HepG2 (cell line): ENCODE data around the gene SNAPC4. TPM values are rescaled to one million over a fixed set of nuclear protein-coding genes. Genes with fewer than 3 reads are reported as not detected.

Experiments
- ATAD3A ChIP-seq: sonication (generic); formaldehyde crosslinking; IDR thresholded peaks from 2 replicates; pipeline ENCODE4 v1.4.0; 2020; ENCODE audit warnings: missing genetic modification reagents
- FOXA3 ChIP-seq: IDR thresholded peaks from 2 replicates; pipeline ENCODE4 v1.6.1; 2016; ENCODE audit warnings: missing genetic modification reagents, missing compliant biosample characterization
- HCFC1 ChIP-seq: fragments of 150-350 bp; IDR thresholded peaks from 2 replicates; pipeline ENCODE4 v1.6.1; 2014; ENCODE audit warnings: low read depth, low read length
- HHEX ChIP-seq: IDR thresholded peaks from 2 replicates; pipeline ENCODE4 v1.6.1; 2016; ENCODE audit warnings: control low read depth
- KDM1A ChIP-seq: IDR thresholded peaks from 2 replicates; pipeline ENCODE4 v1.6.1; 2016; ENCODE audit warnings: missing compliant biosample characterization
- MXI1 ChIP-seq: IDR thresholded peaks from 3 replicates; pipeline ENCODE4 v1.6.1; 2012; ENCODE audit warnings: low read depth, low read length, inconsistent platforms, borderline replicate concordance
- NR2F2 ChIP-seq: IDR thresholded peaks from 2 replicates; pipeline ENCODE4 v1.6.1; 2012; ENCODE audit warnings: low read depth, inconsistent platforms, borderline replicate concordance
- RBFOX2 ChIP-seq: fragments of 200-400 bp; formaldehyde crosslinking; IDR thresholded peaks from 2 replicates; pipeline ENCODE4 v1.6.1; 2017; ENCODE audit warnings: low read depth, mild to moderate bottlenecking, low read length
- SMAD1 ChIP-seq: sonication (generic); formaldehyde crosslinking; IDR thresholded peaks from 2 replicates; pipeline ENCODE4 v1.4.0; 2020; ENCODE audit warnings: missing genetic modification reagents, low read depth, mild to moderate bottlenecking, borderline replicate concordance
- SP2 ChIP-seq: sonication (generic); formaldehyde crosslinking; IDR thresholded peaks from 2 replicates; pipeline ENCODE4 v1.5.1; 2020; ENCODE audit warnings: mild to moderate bottlenecking, missing genetic modification reagents
- TBP ChIP-seq: sonication (generic); formaldehyde crosslinking; IDR thresholded peaks from 2 replicates; pipeline ENCODE4 v1.5.0; 2020; ENCODE audit warnings: missing genetic modification reagents
- YEATS2 ChIP-seq: sonication (generic); formaldehyde crosslinking; IDR thresholded peaks from 2 replicates; pipeline ENCODE4 v1.4.0; 2020; ENCODE audit warnings: missing genetic modification reagents, borderline replicate concordance
- ZBTB38 ChIP-seq: sonication (generic); formaldehyde crosslinking; IDR thresholded peaks from 2 replicates; pipeline ENCODE4 v1.5.1; 2020; ENCODE audit warnings: mild to moderate bottlenecking, missing genetic modification reagents
- ZFX ChIP-seq: sonication (generic); formaldehyde crosslinking; IDR thresholded peaks from 2 replicates; pipeline ENCODE4 v1.4.0; 2020; ENCODE audit warnings: mild to moderate bottlenecking, low read depth, missing genetic modification reagents, moderate library complexity
- ZNF547 ChIP-seq: sonication (generic); formaldehyde crosslinking; IDR thresholded peaks from 2 replicates; pipeline ENCODE4 v1.5.1; 2020; ENCODE audit warnings: mild to moderate bottlenecking, missing genetic modification reagents
- polyA plus RNA-seq, 8 experiments: library from polyadenylated mRNA; depleted of rRNA in 3 of 8; stranded (reverse) in 7 of 8; unstranded in 1 of 8; fragments of >200 nt; fragmentation: Illumina TruSeq in 4 of 8; extraction: Trizol in 4 of 8; gene quantifications; 2 replicates each; pipeline versions ENCODE4 v1.2.1 to v1.2.3, GENCODE V29; 2011 to 2016; ENCODE audit warnings: low read depth in 4 of 8, missing spikeins in 1 of 8, mixed read lengths in 1 of 8; ENCODE audit not compliant: insufficient read depth in 1 of 8
- total RNA-seq, 5 experiments: library from RNA; depleted of rRNA; stranded (reverse); fragments of >200 nt; fragmentation: Illumina TruSeq; extraction: Trizol; gene quantifications; 2 replicates each; pipeline ENCODE4 v1.2.3, GENCODE V29; 2016; ENCODE audit warnings: low read depth in 1 of 5
- TF ChIP-seq, protein P1 (sequence below): sonication (generic); formaldehyde crosslinking; IDR thresholded peaks from 2 replicates; pipeline ENCODE4 v1.5.1; 2020; ENCODE audit warnings: mild to moderate bottlenecking, missing genetic modification reagents, borderline replicate concordance
- TF ChIP-seq, protein P2 (sequence below): sonication (generic); formaldehyde crosslinking; IDR thresholded peaks from 2 replicates; pipeline ENCODE4 v1.5.1; 2020; ENCODE audit warnings: mild to moderate bottlenecking, missing genetic modification reagents, moderate library complexity
- TF ChIP-seq, protein P3 (sequence below): sonication (generic); formaldehyde crosslinking; IDR thresholded peaks from 2 replicates; pipeline ENCODE4 v1.5.1; 2020; ENCODE audit warnings: missing genetic modification reagents, mild to moderate bottlenecking, borderline replicate concordance
- TF ChIP-seq, protein P4 (sequence below): sonication (generic); formaldehyde crosslinking; IDR thresholded peaks from 2 replicates; pipeline ENCODE4 v1.4.0; 2020; ENCODE audit warnings: mild to moderate bottlenecking, missing genetic modification reagents

SNAPC4 gene
- total and polyA plus RNA-seq, 2 of the 13 experiments (the other 11 are each of a cell fraction or from before 2014, with no cell fraction given): 2.0 to 6.0 TPM

DNA sequence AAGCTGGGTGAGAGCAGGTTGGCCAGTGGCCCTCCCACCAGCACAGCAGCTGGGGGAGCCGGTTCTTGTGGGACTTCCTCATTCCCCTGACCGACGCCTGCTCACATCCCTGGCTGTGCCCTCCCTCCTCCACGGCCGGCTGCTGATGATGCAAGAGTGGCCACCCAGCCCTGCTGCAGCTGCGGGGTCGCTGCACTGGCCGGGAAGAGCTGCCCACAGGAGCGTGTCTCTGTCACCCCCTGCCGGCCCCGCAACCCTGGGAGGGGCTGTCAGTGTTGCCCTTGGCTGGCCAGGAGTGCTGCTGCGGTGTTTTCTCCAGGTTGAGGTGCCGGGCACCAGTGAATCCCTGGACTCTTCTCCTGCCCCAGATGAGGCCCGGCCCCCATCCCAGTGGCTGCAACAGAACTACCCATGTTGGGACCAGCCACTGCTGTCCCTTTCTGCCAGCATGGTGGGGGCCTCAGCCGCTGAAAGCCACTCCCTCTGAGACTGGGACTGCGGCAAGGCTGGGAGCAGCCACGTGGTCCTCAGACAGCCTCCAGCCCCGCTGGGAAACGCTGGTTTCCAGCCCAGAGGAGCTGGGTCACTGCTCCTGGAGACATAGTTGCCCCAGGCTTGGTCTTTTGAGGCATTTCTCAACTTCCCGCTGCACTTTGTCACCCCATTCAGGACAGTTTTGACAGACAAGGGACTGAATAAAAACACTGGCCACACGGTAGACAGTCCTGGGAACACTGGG lies 27.2 kb downstream of the SNAPC4 start (continued):
- TF ChIP-seq, protein P1, sequence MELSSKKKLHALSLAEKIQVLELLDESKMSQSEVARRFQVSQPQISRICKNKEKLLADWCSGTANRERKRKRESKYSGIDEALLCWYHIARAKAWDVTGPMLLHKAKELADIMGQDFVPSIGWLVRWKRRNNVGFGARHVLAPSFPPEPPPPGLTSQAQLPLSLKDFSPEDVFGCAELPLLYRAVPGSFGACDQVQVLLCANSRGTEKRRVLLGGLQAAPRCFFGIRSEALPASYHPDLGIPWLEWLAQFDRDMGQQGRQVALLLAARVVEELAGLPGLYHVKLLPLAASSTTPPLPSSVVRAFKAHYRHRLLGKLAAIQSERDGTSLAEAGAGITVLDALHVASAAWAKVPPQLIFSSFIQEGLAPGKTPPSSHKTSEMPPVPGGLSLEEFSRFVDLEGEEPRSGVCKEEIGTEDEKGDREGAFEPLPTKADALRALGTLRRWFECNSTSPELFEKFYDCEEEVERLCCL (CRISPR knock-in tag): no peak
- TF ChIP-seq HHEX (no peak), SMAD1 (CRISPR knock-in tag) (no peak), SP2 (no peak), TBP (CRISPR knock-in tag) (no peak), ATAD3A (no peak), NR2F2 (no peak), KDM1A (CRISPR knock-in tag) (no peak), YEATS2 (CRISPR knock-in tag) (peak; percentile 27; the same call in 1 of the 2 replicates), ZFX (CRISPR knock-in tag) (no peak; the same call in 1 of the 2 replicates), HCFC1 (0 out of 2 replicates have a peak, but pooled peaks have one; percentile 4), RBFOX2 (no peak), FOXA3 (CRISPR knock-in tag) (no peak), ZBTB38 (CRISPR knock-in tag) (no peak), ZNF547 (no peak), MXI1 (peak; percentile 33; the same call in 1 of the 3 replicates)
- TF ChIP-seq, protein P2, sequence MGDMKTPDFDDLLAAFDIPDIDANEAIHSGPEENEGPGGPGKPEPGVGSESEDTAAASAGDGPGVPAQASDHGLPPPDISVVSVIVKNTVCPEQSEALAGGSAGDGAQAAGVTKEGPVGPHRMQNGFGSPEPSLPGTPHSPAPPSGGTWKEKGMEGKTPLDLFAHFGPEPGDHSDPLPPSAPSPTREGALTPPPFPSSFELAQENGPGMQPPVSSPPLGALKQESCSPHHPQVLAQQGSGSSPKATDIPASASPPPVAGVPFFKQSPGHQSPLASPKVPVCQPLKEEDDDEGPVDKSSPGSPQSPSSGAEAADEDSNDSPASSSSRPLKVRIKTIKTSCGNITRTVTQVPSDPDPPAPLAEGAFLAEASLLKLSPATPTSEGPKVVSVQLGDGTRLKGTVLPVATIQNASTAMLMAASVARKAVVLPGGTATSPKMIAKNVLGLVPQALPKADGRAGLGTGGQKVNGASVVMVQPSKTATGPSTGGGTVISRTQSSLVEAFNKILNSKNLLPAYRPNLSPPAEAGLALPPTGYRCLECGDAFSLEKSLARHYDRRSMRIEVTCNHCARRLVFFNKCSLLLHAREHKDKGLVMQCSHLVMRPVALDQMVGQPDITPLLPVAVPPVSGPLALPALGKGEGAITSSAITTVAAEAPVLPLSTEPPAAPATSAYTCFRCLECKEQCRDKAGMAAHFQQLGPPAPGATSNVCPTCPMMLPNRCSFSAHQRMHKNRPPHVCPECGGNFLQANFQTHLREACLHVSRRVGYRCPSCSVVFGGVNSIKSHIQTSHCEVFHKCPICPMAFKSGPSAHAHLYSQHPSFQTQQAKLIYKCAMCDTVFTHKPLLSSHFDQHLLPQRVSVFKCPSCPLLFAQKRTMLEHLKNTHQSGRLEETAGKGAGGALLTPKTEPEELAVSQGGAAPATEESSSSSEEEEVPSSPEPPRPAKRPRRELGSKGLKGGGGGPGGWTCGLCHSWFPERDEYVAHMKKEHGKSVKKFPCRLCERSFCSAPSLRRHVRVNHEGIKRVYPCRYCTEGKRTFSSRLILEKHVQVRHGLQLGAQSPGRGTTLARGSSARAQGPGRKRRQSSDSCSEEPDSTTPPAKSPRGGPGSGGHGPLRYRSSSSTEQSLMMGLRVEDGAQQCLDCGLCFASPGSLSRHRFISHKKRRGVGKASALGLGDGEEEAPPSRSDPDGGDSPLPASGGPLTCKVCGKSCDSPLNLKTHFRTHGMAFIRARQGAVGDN (CRISPR knock-in tag): peak; percentile 66
- TF ChIP-seq, protein P3, sequence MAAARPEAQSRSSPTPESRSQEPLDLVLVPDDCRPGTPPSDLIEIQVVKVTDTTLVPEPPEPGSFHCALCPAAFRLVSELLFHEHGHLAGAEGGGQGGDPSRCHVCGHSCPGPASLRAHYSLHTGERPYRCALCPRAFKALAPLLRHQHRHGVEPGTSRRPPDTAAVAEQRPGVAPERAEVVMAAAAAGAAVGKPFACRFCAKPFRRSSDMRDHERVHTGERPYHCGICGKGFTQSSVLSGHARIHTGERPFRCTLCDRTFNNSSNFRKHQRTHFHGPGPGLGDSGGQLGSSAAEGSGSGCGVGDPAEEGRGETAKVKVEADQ (CRISPR knock-in tag): no peak
- TF ChIP-seq, protein P4, sequence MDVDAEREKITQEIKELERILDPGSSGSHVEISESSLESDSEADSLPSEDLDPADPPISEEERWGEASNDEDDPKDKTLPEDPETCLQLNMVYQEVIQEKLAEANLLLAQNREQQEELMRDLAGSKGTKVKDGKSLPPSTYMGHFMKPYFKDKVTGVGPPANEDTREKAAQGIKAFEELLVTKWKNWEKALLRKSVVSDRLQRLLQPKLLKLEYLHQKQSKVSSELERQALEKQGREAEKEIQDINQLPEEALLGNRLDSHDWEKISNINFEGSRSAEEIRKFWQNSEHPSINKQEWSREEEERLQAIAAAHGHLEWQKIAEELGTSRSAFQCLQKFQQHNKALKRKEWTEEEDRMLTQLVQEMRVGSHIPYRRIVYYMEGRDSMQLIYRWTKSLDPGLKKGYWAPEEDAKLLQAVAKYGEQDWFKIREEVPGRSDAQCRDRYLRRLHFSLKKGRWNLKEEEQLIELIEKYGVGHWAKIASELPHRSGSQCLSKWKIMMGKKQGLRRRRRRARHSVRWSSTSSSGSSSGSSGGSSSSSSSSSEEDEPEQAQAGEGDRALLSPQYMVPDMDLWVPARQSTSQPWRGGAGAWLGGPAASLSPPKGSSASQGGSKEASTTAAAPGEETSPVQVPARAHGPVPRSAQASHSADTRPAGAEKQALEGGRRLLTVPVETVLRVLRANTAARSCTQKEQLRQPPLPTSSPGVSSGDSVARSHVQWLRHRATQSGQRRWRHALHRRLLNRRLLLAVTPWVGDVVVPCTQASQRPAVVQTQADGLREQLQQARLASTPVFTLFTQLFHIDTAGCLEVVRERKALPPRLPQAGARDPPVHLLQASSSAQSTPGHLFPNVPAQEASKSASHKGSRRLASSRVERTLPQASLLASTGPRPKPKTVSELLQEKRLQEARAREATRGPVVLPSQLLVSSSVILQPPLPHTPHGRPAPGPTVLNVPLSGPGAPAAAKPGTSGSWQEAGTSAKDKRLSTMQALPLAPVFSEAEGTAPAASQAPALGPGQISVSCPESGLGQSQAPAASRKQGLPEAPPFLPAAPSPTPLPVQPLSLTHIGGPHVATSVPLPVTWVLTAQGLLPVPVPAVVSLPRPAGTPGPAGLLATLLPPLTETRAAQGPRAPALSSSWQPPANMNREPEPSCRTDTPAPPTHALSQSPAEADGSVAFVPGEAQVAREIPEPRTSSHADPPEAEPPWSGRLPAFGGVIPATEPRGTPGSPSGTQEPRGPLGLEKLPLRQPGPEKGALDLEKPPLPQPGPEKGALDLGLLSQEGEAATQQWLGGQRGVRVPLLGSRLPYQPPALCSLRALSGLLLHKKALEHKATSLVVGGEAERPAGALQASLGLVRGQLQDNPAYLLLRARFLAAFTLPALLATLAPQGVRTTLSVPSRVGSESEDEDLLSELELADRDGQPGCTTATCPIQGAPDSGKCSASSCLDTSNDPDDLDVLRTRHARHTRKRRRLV (CRISPR knock-in tag): no peak
